K562 (cell line): ENCODE results near the gene ANO8. TPM values are rescaled to one million over a fixed set of nuclear protein-coding genes. Genes with fewer than 3 reads are reported as not detected.

ENCODE experiments used
- E4F1 ChIP-seq: fragments of 250-450 bp; sonication (Bioruptor Pico); IDR thresholded peaks from 2 replicates; pipeline ENCODE4 v1.5.0; 2021; ENCODE audit warnings: mild to moderate bottlenecking, borderline replicate concordance
- ETV5 ChIP-seq: sonication (generic); formaldehyde crosslinking; IDR thresholded peaks from 2 replicates; pipeline ENCODE4 v1.4.0; 2020; ENCODE audit warnings: low read depth, mild to moderate bottlenecking, missing genetic modification reagents
- HDAC2 ChIP-seq: fragments of 450-650 bp; IDR thresholded peaks from 2 replicates; pipeline ENCODE4 v1.6.1; 2016; ENCODE audit warnings: mild to moderate bottlenecking
- IRF9 ChIP-seq: fragments of 450-650 bp; IDR thresholded peaks from 2 replicates; pipeline ENCODE4 v1.6.1; 2016; ENCODE audit warnings: missing biosample characterization, missing genetic modification characterization
- JUNB ChIP-seq: fragments of 450-650 bp; formaldehyde crosslinking; conservative IDR thresholded peaks from 2 replicates; pipeline ENCODE4 v1.4.0; 2020; ENCODE audit warnings: mild to moderate bottlenecking
- KDM4B ChIP-seq, 2 experiments: fragments of 450-650 bp in 1 of 2; sonication (generic) in 1 of 2; IDR thresholded peaks; 2 replicates each; pipeline ENCODE4 v1.6.1; 2016 to 2017; ENCODE audit warnings: borderline replicate concordance in 2 of 2, antibody characterized with exemption in 1 of 2, low read depth in 1 of 2, mild to moderate bottlenecking in 1 of 2
- MAFG ChIP-seq: fragments of 450-650 bp; conservative IDR thresholded peaks from 2 replicates; pipeline ENCODE4 v1.6.1; 2016; ENCODE audit warnings: missing genetic modification characterization, missing compliant biosample characterization
- PPARD ChIP-seq: fragments of 250-450 bp; sonication (Bioruptor Pico); IDR thresholded peaks from 2 replicates; pipeline ENCODE4 v1.8.0; 2022; ENCODE audit warnings: inconsistent platforms, mild to moderate bottlenecking, moderate library complexity
- REST ChIP-seq, 2 experiments: fragments of 450-650 bp; formaldehyde crosslinking in 1 of 2; IDR thresholded peaks; 2 replicates each; pipeline versions ENCODE4 v1.4.0 to v1.6.1; 2014 to 2020; ENCODE audit warnings: mild to moderate bottlenecking in 2 of 2, borderline replicate concordance in 1 of 2, low read depth in 1 of 2
- RFX7 ChIP-seq: fragments of 250-450 bp; sonication (Bioruptor Pico); IDR thresholded peaks from 2 replicates; pipeline ENCODE4 v1.5.1; 2021; ENCODE audit warnings: mild to moderate bottlenecking
- SMARCA4 ChIP-seq: fragments of 450-650 bp; IDR thresholded peaks from 2 replicates; pipeline ENCODE4 v1.6.1; 2016
- TAF7 ChIP-seq: fragments of 450-650 bp; IDR thresholded peaks from 2 replicates; pipeline ENCODE4 v1.6.1; 2016; ENCODE audit warnings: missing genetic modification characterization, missing compliant biosample characterization
- USF2 ChIP-seq: sonication (generic); formaldehyde crosslinking; IDR thresholded peaks from 2 replicates; pipeline ENCODE4 v1.5.0; 2020; ENCODE audit warnings: missing genetic modification reagents
- ZNF165 ChIP-seq: fragments of 250-450 bp; sonication (Bioruptor Pico); IDR thresholded peaks from 2 replicates; pipeline ENCODE4 v1.4.0; 2020; ENCODE audit warnings: borderline replicate concordance
- ZSCAN29 ChIP-seq: fragments of 450-650 bp; IDR thresholded peaks from 2 replicates; pipeline ENCODE4 v1.6.1; 2017
- polyA plus RNA-seq, 8 experiments: library from polyadenylated mRNA; depleted of rRNA in 4 of 8; stranded (reverse) in 5 of 8; unstranded in 3 of 8; fragments of >200 nt; fragmentation: Nextera tagmentation in 2 of 8; fragmentation: Illumina TruSeq in 1 of 8; extraction: Ambion mirVana in 2 of 8; extraction: Trizol in 1 of 8; gene quantifications; 2 replicates each; pipeline versions ENCODE4 v1.2.1 to v1.2.3, GENCODE V29; 2011 to 2014; ENCODE audit warnings: inconsistent platforms in 1 of 8, missing spikeins in 1 of 8
- total RNA-seq, 7 experiments: library from RNA; depleted of rRNA in 6 of 7; stranded (reverse); fragments of >200 nt in 6 of 7; fragmentation: Illumina TruSeq in 2 of 7; extraction: Trizol in 2 of 7; gene quantifications; 2 replicates each; pipeline versions ENCODE4 v1.2.1 to v1.2.3, GENCODE V29; 2011 to 2021; ENCODE audit warnings: low replicate concordance in 1 of 7

The ANO8 gene
- total and polyA plus RNA-seq, 9 of the 15 experiments (the other 6 are each of a cell fraction or from before 2014, with no cell fraction given) = 0.07 to 7.6 (median 2.3) TPM; not detected in 1

- no peak for TF ChIP-seq E4F1 (CRISPR knock-in tag)
- TF ChIP-seq SMARCA4 = peak; percentile 74
- TF ChIP-seq ETV5 (CRISPR knock-in tag) = no peak; the same call in 1 of the 2 replicates
- no peak for TF ChIP-seq KDM4B (IDR thresholded peaks at IDR 0.05; ENCODE audit: borderline replicate concordance in 2 of 2, low read depth in 1 of 2)
- no peak; the same call in 1 of the 2 replicates for TF ChIP-seq JUNB (CRISPR knock-in tag)
- TF ChIP-seq USF2 (CRISPR knock-in tag) = no peak
- no peak for TF ChIP-seq ZNF165 (CRISPR knock-in tag)
- no peak for TF ChIP-seq RFX7
- TF ChIP-seq IRF9 (tag) = no peak
- peak; percentile 98; the same call in 1 of the 2 replicates for TF ChIP-seq HDAC2
- no peak for TF ChIP-seq PPARD (CRISPR knock-in tag)
- no peak for TF ChIP-seq MAFG (tag)
- peak; percentile 2; the same call in 1 of the 2 replicates for TF ChIP-seq REST (IDR thresholded peaks at IDR 0.05; ENCODE audit: borderline replicate concordance)
- no peak for TF ChIP-seq REST (CRISPR knock-in tag; IDR thresholded peaks at IDR 0.05; ENCODE audit: low read depth)
- 0 out of 2 replicates have a peak, but pooled peaks have one; percentile 35 for TF ChIP-seq ZSCAN29
- no peak for TF ChIP-seq TAF7 (tag)
Measured at GRCh38 chr19:17333611-17334413, 843 bp downstream of the ANO8 start (continued).
